Neural progenitor cell (in vitro differentiated cells): ENCODE measurements around the gene ZFAND3.

Experiments
- CTCF ChIP-seq: fragments of 200-600 bp; sonication (generic); IDR thresholded peaks from 2 replicates; pipeline ENCODE4 v1.5.1; 2017; ENCODE audit warnings: antibody characterized with exemption, mild to moderate bottlenecking
- EZH2 ChIP-seq: fragments of 200-600 bp; sonication (generic); IDR thresholded peaks from 2 replicates; pipeline ENCODE4 v1.6.1; 2017; ENCODE audit warnings: antibody characterized with exemption, mild to moderate bottlenecking, moderate library complexity
- EZH2phosphoT487 ChIP-seq: fragments of 200-600 bp; sonication (generic); IDR thresholded peaks from 2 replicates; pipeline ENCODE4 v1.6.1; 2017; ENCODE audit warnings: antibody characterized with exemption

- no peak for TF ChIP-seq CTCF
- TF ChIP-seq EZH2, result no peak
- TF ChIP-seq EZH2phosphoT487, result no peak
Observed at GRCh38 chr6:38055203-38055589, 235.7 kb downstream of the ZFAND3 start.
